Measurements from ENCODE around the gene MMP28. TPM values are rescaled to one million over a fixed set of nuclear protein-coding genes. Genes with fewer than 3 reads are reported as not detected.

Gene MMP28
- total RNA-seq, 1 experiment from 2014 or later: not detected

- H3K27me3 ChIP-seq (ENCODE audit: low read length): no peaks in the 10 kb centered on the region
- H3K9ac ChIP-seq (ENCODE audit: low read length): peak overlapping the region; percentile 98
- peaks cover 31% of the 10 kb centered on the region for H3K4me1 ChIP-seq (ENCODE audit: low read length)
- peak overlapping the region; percentile 41 for H2AFZ ChIP-seq (ENCODE audit: low read length)
- no peak for DNase-seq
- no peaks in the 10 kb centered on the region for H3K9me2 ChIP-seq (replicated peaks; ENCODE audit: insufficient read depth, low read length)
- peaks cover 41% of the 10 kb centered on the region for H3K79me2 ChIP-seq (ENCODE audit: low read length)
- peak overlapping the region; percentile 85 for H3K4me2 ChIP-seq (ENCODE audit: low read depth, low read length, poor library complexity, severe bottlenecking)
- peak overlapping the region; percentile 92 for H3K4me3 ChIP-seq (ENCODE audit: low read length)
- peak overlapping the region; percentile 88 for H3K27ac ChIP-seq (ENCODE audit: low read length)
- H3K36me3 ChIP-seq (ENCODE audit: insufficient read depth, low read length): peaks cover 18% of the 10 kb centered on the region
- H3K9me3 ChIP-seq (ENCODE audit: low read length): no peaks in the 10 kb centered on the region
- peaks cover 33% of the 10 kb centered on the region for H4K20me1 ChIP-seq (ENCODE audit: insufficient read depth, low read depth, low read length)
These were observed 13.0 kb upstream of the MMP28 start for GRCh38 chr17:35808240-35808961.

GRCh38 chr17:35807371-35808144 is 12.1 kb upstream of the MMP28 start:
- Histone ChIP-seq H3K9me2 (replicated peaks; ENCODE audit: insufficient read depth, low read length) (no peaks in the 10 kb centered on the region), H3K27me3 (ENCODE audit: low read length) (no peaks in the 10 kb centered on the region), H3K9ac (ENCODE audit: low read length) (peak overlapping the region; percentile 98), H2AFZ (ENCODE audit: low read length) (no peak overlapping the region), H3K27ac (ENCODE audit: low read length) (peak overlapping the region; percentile 88; the same call in 1 of the 2 replicates), H3K4me2 (ENCODE audit: low read depth, low read length, poor library complexity, severe bottlenecking) (peak overlapping the region; percentile 85), H3K4me1 (ENCODE audit: low read length) (peaks cover 31% of the 10 kb centered on the region), H3K4me3 (ENCODE audit: low read length) (peak overlapping the region; percentile 92), H3K36me3 (ENCODE audit: insufficient read depth, low read length) (peaks cover 15% of the 10 kb centered on the region), H4K20me1 (ENCODE audit: insufficient read depth, low read depth, low read length) (peaks cover 25% of the 10 kb centered on the region), H3K9me3 (ENCODE audit: low read length) (no peaks in the 10 kb centered on the region), H3K79me2 (ENCODE audit: low read length) (peaks cover 33% of the 10 kb centered on the region)
- DNase-seq: no peak

GRCh38 chr17:35804658-35805192 is 9.3 kb upstream of the MMP28 start:
- H4K20me1 ChIP-seq (ENCODE audit: insufficient read depth, low read depth, low read length): no peaks in the 10 kb centered on the region
- peak; percentile 92 for DNase-seq
- no peak overlapping the region for H3K9ac ChIP-seq (ENCODE audit: low read length)
- no peak overlapping the region for H3K4me2 ChIP-seq (ENCODE audit: low read depth, low read length, poor library complexity, severe bottlenecking)
- no peak overlapping the region for H2AFZ ChIP-seq (ENCODE audit: low read length)
- H3K4me3 ChIP-seq (ENCODE audit: low read length): no peak overlapping the region
- peaks cover 12% of the 10 kb centered on the region for H3K4me1 ChIP-seq (ENCODE audit: low read length)
- H3K27me3 ChIP-seq (ENCODE audit: low read length): no peaks in the 10 kb centered on the region
- no peaks in the 10 kb centered on the region for H3K9me2 ChIP-seq (replicated peaks; ENCODE audit: insufficient read depth, low read length)
- peaks cover 4% of the 10 kb centered on the region for H3K79me2 ChIP-seq (ENCODE audit: low read length)
- no peak overlapping the region for H3K27ac ChIP-seq (ENCODE audit: low read length)
- no peaks in the 10 kb centered on the region for H3K9me3 ChIP-seq (ENCODE audit: low read length)
- H3K36me3 ChIP-seq (ENCODE audit: insufficient read depth, low read length): no peaks in the 10 kb centered on the region

GRCh38 chr17:35801583-35802224 is 6.3 kb upstream of the MMP28 start:
- Histone ChIP-seq H3K9ac (ENCODE audit: low read length) (no peak overlapping the region), H3K9me3 (ENCODE audit: low read length) (no peaks in the 10 kb centered on the region), H3K27ac (ENCODE audit: low read length) (no peak overlapping the region), H3K4me2 (ENCODE audit: low read depth, low read length, poor library complexity, severe bottlenecking) (no peak overlapping the region), H3K9me2 (replicated peaks; ENCODE audit: insufficient read depth, low read length) (no peaks in the 10 kb centered on the region), H3K27me3 (ENCODE audit: low read length) (no peaks in the 10 kb centered on the region), H2AFZ (ENCODE audit: low read length) (no peak overlapping the region), H4K20me1 (ENCODE audit: insufficient read depth, low read depth, low read length) (no peaks in the 10 kb centered on the region), H3K36me3 (ENCODE audit: insufficient read depth, low read length) (no peaks in the 10 kb centered on the region), H3K4me1 (ENCODE audit: low read length) (no peaks in the 10 kb centered on the region), H3K79me2 (ENCODE audit: low read length) (no peaks in the 10 kb centered on the region), H3K4me3 (ENCODE audit: low read length) (no peak overlapping the region)
- DNase-seq: no peak

- DNase-seq: no peak
- no peaks in the 10 kb centered on the region for H3K4me1 ChIP-seq (ENCODE audit: low read length)
- H3K36me3 ChIP-seq (ENCODE audit: insufficient read depth, low read length): no peaks in the 10 kb centered on the region
- no peak overlapping the region for H2AFZ ChIP-seq (ENCODE audit: low read length)
- no peaks in the 10 kb centered on the region for H3K27me3 ChIP-seq (ENCODE audit: low read length)
- no peaks in the 10 kb centered on the region for H3K79me2 ChIP-seq (ENCODE audit: low read length)
- H3K9me2 ChIP-seq (replicated peaks; ENCODE audit: insufficient read depth, low read length): no peaks in the 10 kb centered on the region
- no peak overlapping the region for H3K4me3 ChIP-seq (ENCODE audit: low read length)
- no peaks in the 10 kb centered on the region for H4K20me1 ChIP-seq (ENCODE audit: insufficient read depth, low read depth, low read length)
- no peak overlapping the region for H3K27ac ChIP-seq (ENCODE audit: low read length)
- H3K9me3 ChIP-seq (ENCODE audit: low read length): no peaks in the 10 kb centered on the region
- H3K4me2 ChIP-seq (ENCODE audit: low read depth, low read length, poor library complexity, severe bottlenecking): no peak overlapping the region
- H3K9ac ChIP-seq (ENCODE audit: low read length): no peak overlapping the region
These were observed 4.5 kb upstream of the MMP28 start for GRCh38 chr17:35799942-35800341.

GRCh38 chr17:35797918-35798317 is 2.5 kb upstream of the MMP28 start:
- Histone ChIP-seq H2AFZ (ENCODE audit: low read length) (no peak overlapping the region), H3K27ac (ENCODE audit: low read length) (no peak overlapping the region), H4K20me1 (ENCODE audit: insufficient read depth, low read depth, low read length) (no peaks in the 10 kb centered on the region), H3K9me3 (ENCODE audit: low read length) (no peaks in the 10 kb centered on the region), H3K27me3 (ENCODE audit: low read length) (no peaks in the 10 kb centered on the region), H3K9ac (ENCODE audit: low read length) (no peak overlapping the region), H3K9me2 (replicated peaks; ENCODE audit: insufficient read depth, low read length) (no peaks in the 10 kb centered on the region), H3K79me2 (ENCODE audit: low read length) (no peaks in the 10 kb centered on the region), H3K36me3 (ENCODE audit: insufficient read depth, low read length) (no peaks in the 10 kb centered on the region), H3K4me2 (ENCODE audit: low read depth, low read length, poor library complexity, severe bottlenecking) (no peak overlapping the region), H3K4me3 (ENCODE audit: low read length) (no peak overlapping the region), H3K4me1 (ENCODE audit: low read length) (no peaks in the 10 kb centered on the region)
- no peak for DNase-seq

- H3K4me3 ChIP-seq (ENCODE audit: low read length): no peak overlapping the region
These were observed 1.9 kb upstream of the MMP28 start for GRCh38 chr17:35797370-35797769.

GRCh38 chr17:35796942-35797341 is 1.5 kb upstream of the MMP28 start:
- Histone ChIP-seq H3K4me2 (ENCODE audit: low read depth, low read length, poor library complexity, severe bottlenecking) (no peak overlapping the region), H3K4me3 (ENCODE audit: low read length) (no peak overlapping the region), H3K79me2 (ENCODE audit: low read length) (no peaks in the 10 kb centered on the region), H3K27me3 (ENCODE audit: low read length) (no peaks in the 10 kb centered on the region), H3K4me1 (ENCODE audit: low read length) (no peaks in the 10 kb centered on the region), H4K20me1 (ENCODE audit: insufficient read depth, low read depth, low read length) (no peaks in the 10 kb centered on the region), H2AFZ (ENCODE audit: low read length) (no peak overlapping the region), H3K27ac (ENCODE audit: low read length) (no peak overlapping the region), H3K9me3 (ENCODE audit: low read length) (no peaks in the 10 kb centered on the region), H3K36me3 (ENCODE audit: insufficient read depth, low read length) (no peaks in the 10 kb centered on the region), H3K9me2 (replicated peaks; ENCODE audit: insufficient read depth, low read length) (no peaks in the 10 kb centered on the region), H3K9ac (ENCODE audit: low read length) (no peak overlapping the region)
- DNase-seq: no peak

More at GRCh38 chr17:35797370-35797769, 1.9 kb upstream of the MMP28 start:
- no peak overlapping the region for H3K9ac ChIP-seq (ENCODE audit: low read length)
- no peaks in the 10 kb centered on the region for H3K4me1 ChIP-seq (ENCODE audit: low read length)
- no peak overlapping the region for H3K27ac ChIP-seq (ENCODE audit: low read length)
- no peak for DNase-seq
- no peaks in the 10 kb centered on the region for H4K20me1 ChIP-seq (ENCODE audit: insufficient read depth, low read depth, low read length)
- H3K4me2 ChIP-seq (ENCODE audit: low read depth, low read length, poor library complexity, severe bottlenecking): no peak overlapping the region
- no peaks in the 10 kb centered on the region for H3K36me3 ChIP-seq (ENCODE audit: insufficient read depth, low read length)
- H2AFZ ChIP-seq (ENCODE audit: low read length): no peak overlapping the region
- H3K9me3 ChIP-seq (ENCODE audit: low read length): no peaks in the 10 kb centered on the region
- H3K27me3 ChIP-seq (ENCODE audit: low read length): no peaks in the 10 kb centered on the region
- no peaks in the 10 kb centered on the region for H3K9me2 ChIP-seq (replicated peaks; ENCODE audit: insufficient read depth, low read length)
- H3K79me2 ChIP-seq (ENCODE audit: low read length): no peaks in the 10 kb centered on the region

Measured in Karpas-422 (cell line).